ENCODE measurements around the gene SLTM. TPM values are rescaled to one million over a fixed set of nuclear protein-coding genes. Genes with fewer than 3 reads are reported as not detected.
"Not testable (repeated sequence)": the region's sequence is repeated elsewhere in the genome, so short reads cannot be mapped to it uniquely, and the experiment has no call there.

SLTM gene
- total and polyA plus RNA-seq, 3 experiments from 2014 or later = 91.5 to 113 (median 111) TPM

DNA sequence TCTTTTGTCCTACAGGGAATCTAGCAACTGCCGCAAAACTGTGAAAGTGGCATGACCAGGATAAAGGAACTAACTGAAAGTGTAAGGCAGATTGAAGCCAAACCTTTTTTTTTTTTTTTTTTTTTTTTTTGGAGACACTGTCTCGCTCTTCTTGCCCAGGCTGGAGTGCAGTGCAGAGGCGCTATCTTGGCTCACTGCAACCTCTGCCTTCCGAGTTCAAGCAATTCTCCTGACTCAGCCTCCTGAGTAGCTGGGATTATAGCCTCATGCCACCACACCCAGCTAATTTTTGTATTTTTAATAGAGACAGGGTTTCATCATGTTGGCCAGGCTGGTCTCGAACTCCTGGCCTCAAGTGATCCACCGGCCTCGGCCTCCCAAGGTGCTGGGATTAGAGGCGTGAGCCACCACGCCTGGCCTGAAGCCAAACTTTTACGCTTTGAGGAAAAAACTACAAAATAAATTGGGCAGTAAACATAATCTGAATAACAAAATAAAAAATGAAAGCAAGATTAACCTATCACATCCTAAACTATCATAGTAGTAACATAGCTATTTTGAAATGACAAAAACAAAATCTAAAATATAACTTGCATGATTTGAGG lies 9.7 kb downstream of the SLTM start:
- H3K27me3 Mint-ChIP-seq = no peaks in the 10 kb centered on the region
- ChIA-PET POLR2A (no interaction called here), CTCF (no interaction called here)
- Histone ChIP-seq H3K36me3 (ENCODE audit: insufficient read depth, low read length) (no peaks in the 10 kb centered on the region), H3K4me3 (ENCODE audit: low read length) (no peak overlapping the region), H3K9me3 (ENCODE audit: low read length) (no peaks in the 10 kb centered on the region), H3K27ac (ENCODE audit: low read depth, low read length) (no peak overlapping the region), H3K27me3 (ENCODE audit: insufficient read depth, low read length, poor library complexity, severe bottlenecking) (no peaks in the 10 kb centered on the region), H3K4me1 (ENCODE audit: insufficient read depth, low read length) (peaks cover 34% of the 10 kb centered on the region)
- DNase-seq = no peak
- H3K27ac Mint-ChIP-seq = peak overlapping the region in 3 of 8 donors; percentile 39 to 73 (median 55)
- peak overlapping the region in 2 of 7 donors; percentile 1 to 79 for H3K4me3 Mint-ChIP-seq
- H3K4me1 Mint-ChIP-seq = peaks cover 36 to 63% (median 55%) of the 10 kb centered on the region in 3 donors
- no peaks in the 10 kb centered on the region for H3K9me3 Mint-ChIP-seq
- H3K36me3 Mint-ChIP-seq = peaks cover 0 to 62% (median 3%) of the 10 kb centered on the region in 3 donors

GRCh38 chr15:58923284-58923683 lies 10.2 kb downstream of the SLTM start:
- peaks cover 35% of the 10 kb centered on the region for H3K4me1 ChIP-seq (ENCODE audit: insufficient read depth, low read length)
- H3K4me3 ChIP-seq (ENCODE audit: low read length) = no peak overlapping the region
- H3K27ac Mint-ChIP-seq = peak overlapping the region in 2 of 8 donors; percentile 39 to 71
- H3K27ac ChIP-seq (ENCODE audit: low read depth, low read length) = no peak overlapping the region
- peaks cover 38 to 62% (median 58%) of the 10 kb centered on the region in 3 donors for H3K4me1 Mint-ChIP-seq
- no peak for DNase-seq
- ChIA-PET POLR2A (no interaction called here), CTCF (no interaction called here)
- H3K36me3 Mint-ChIP-seq = peaks cover 0 to 61% (median 3%) of the 10 kb centered on the region in 3 donors
- peak overlapping the region in 1 of 7 donors; percentile 1 for H3K4me3 Mint-ChIP-seq
- no peaks in the 10 kb centered on the region for H3K9me3 Mint-ChIP-seq
- H3K36me3 ChIP-seq (ENCODE audit: insufficient read depth, low read length) = no peaks in the 10 kb centered on the region
- H3K27me3 Mint-ChIP-seq = no peaks in the 10 kb centered on the region
- H3K27me3 ChIP-seq (ENCODE audit: insufficient read depth, low read length, poor library complexity, severe bottlenecking) = no peaks in the 10 kb centered on the region
- H3K9me3 ChIP-seq (ENCODE audit: low read length) = no peaks in the 10 kb centered on the region

DNA sequence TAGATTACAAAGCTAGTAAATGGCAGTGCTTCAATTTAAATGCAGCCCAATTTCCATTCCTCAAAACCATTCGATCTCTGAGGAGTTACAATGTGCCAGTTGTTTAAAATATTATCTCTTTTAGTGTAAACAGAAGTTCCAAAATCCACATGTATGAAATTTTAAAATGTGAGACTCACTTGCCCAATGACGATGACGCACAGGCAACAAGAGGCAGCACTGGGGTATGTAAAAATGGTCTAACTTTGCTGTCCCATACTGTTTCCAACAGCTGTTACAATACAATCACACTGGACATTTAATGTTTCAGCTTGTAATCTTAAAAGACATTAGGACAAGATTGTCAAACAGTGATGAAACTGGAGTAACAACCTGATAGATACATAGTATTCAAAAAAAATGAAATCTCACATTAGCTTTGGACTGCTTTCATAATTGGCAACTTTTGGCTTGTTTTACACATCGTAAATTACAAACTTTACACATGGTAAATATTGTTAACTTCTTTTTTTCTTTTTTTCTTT lies 12.2 kb downstream of the SLTM start:
- POLR2A ChIA-PET = no interaction called here
- no peak overlapping the region for H3K27ac ChIP-seq (ENCODE audit: low read depth, low read length)

GRCh38 chr15:58920447-58920846 lies 13.0 kb downstream of the SLTM start:
- H3K4me3 ChIP-seq (ENCODE audit: low read length); H3K27ac ChIP-seq (ENCODE audit: low read depth, low read length); POLR2A ChIA-PET; DNase-seq; H3K36me3 ChIP-seq (ENCODE audit: insufficient read depth, low read length); H3K27me3 ChIP-seq (ENCODE audit: insufficient read depth, low read length, poor library complexity, severe bottlenecking); H3K9me3 ChIP-seq (ENCODE audit: low read length); H3K27me3 Mint-ChIP-seq; H3K27ac Mint-ChIP-seq; CTCF ChIA-PET; H3K9me3 Mint-ChIP-seq; H3K4me3 Mint-ChIP-seq: not testable (repeated sequence)
- H3K36me3 Mint-ChIP-seq = peaks cover 3 to 55% (median 9%) of the 10 kb centered on the region in 3 donors
- H3K4me1 ChIP-seq (ENCODE audit: insufficient read depth, low read length) = peaks cover 30% of the 10 kb centered on the region
- H3K4me1 Mint-ChIP-seq = peaks cover 43 to 66% (median 63%) of the 10 kb centered on the region in 3 donors

More for the DNA sequence above, 12.2 kb downstream of the SLTM start:
- no peaks in the 10 kb centered on the region for H3K9me3 Mint-ChIP-seq
- Histone ChIP-seq H3K9me3 (ENCODE audit: low read length) (no peaks in the 10 kb centered on the region), H3K36me3 (ENCODE audit: insufficient read depth, low read length) (no peaks in the 10 kb centered on the region), H3K4me3 (ENCODE audit: low read length) (no peak overlapping the region), H3K27me3 (ENCODE audit: insufficient read depth, low read length, poor library complexity, severe bottlenecking) (no peaks in the 10 kb centered on the region), H3K4me1 (ENCODE audit: insufficient read depth, low read length) (peaks cover 38% of the 10 kb centered on the region)
- peaks cover 0 to 56% (median 4%) of the 10 kb centered on the region in 3 donors for H3K36me3 Mint-ChIP-seq
- peak overlapping the region in 2 of 8 donors; percentile 6 to 63 for H3K27ac Mint-ChIP-seq
- no peak for DNase-seq
- no peak overlapping the region for H3K4me3 Mint-ChIP-seq
- H3K4me1 Mint-ChIP-seq = peaks cover 47 to 66% (median 64%) of the 10 kb centered on the region in 3 donors
- CTCF ChIA-PET = interaction anchor here (1.4 kb wide), 1 partner anchor 217 kb away, joined by 3 read pairs; no protein-coding TSS in a partner anchor
- no peaks in the 10 kb centered on the region for H3K27me3 Mint-ChIP-seq

- H3K27me3 Mint-ChIP-seq = no peaks in the 10 kb centered on the region
These were observed 14.2 kb downstream of the SLTM start for GRCh38 chr15:58919232-58919631.

GRCh38 chr15:58918239-58918638 lies 15.2 kb downstream of the SLTM start:
- Histone ChIP-seq H3K4me1 (ENCODE audit: insufficient read depth, low read length) (peaks cover 15% of the 10 kb centered on the region), H3K27me3 (ENCODE audit: insufficient read depth, low read length, poor library complexity, severe bottlenecking) (no peaks in the 10 kb centered on the region), H3K9me3 (ENCODE audit: low read length) (no peaks in the 10 kb centered on the region), H3K27ac (ENCODE audit: low read depth, low read length) (no peak overlapping the region), H3K36me3 (ENCODE audit: insufficient read depth, low read length) (peaks cover 11% of the 10 kb centered on the region), H3K4me3 (ENCODE audit: low read length) (no peak overlapping the region)
- H3K27me3 Mint-ChIP-seq = no peaks in the 10 kb centered on the region
- H3K4me3 Mint-ChIP-seq = no peak overlapping the region
- POLR2A ChIA-PET = no interaction called here
- peaks cover 42 to 62% (median 56%) of the 10 kb centered on the region in 3 donors for H3K4me1 Mint-ChIP-seq
- peak overlapping the region in 2 of 8 donors; percentile 29 to 37 for H3K27ac Mint-ChIP-seq
- no peak for DNase-seq
- H3K36me3 Mint-ChIP-seq = peaks cover 7 to 60% (median 18%) of the 10 kb centered on the region in 3 donors
- CTCF ChIA-PET = interaction anchor here (1.8 kb wide), 1 partner anchor 690 kb away, joined by 4 read pairs; no protein-coding TSS in a partner anchor
- H3K9me3 Mint-ChIP-seq = no peaks in the 10 kb centered on the region

More at GRCh38 chr15:58919232-58919631, 14.2 kb downstream of the SLTM start:
- H3K4me3 ChIP-seq (ENCODE audit: low read length) = no peak overlapping the region
- ChIA-PET POLR2A (interaction anchor here (0.5 kb wide), 1 partner anchor 43 kb away, joined by 3 read pairs; no protein-coding TSS in a partner anchor), CTCF (no interaction called here)
- Mint-ChIP-seq H3K4me3 (no peak overlapping the region), H3K36me3 (peaks cover 7 to 58% (median 12%) of the 10 kb centered on the region in 3 donors), H3K9me3 (no peaks in the 10 kb centered on the region), H3K27ac (no peak overlapping the region), H3K4me1 (peaks cover 44 to 62% (median 59%) of the 10 kb centered on the region in 3 donors)
- peaks cover 6% of the 10 kb centered on the region for H3K36me3 ChIP-seq (ENCODE audit: insufficient read depth, low read length)
- H3K27me3 ChIP-seq (ENCODE audit: insufficient read depth, low read length, poor library complexity, severe bottlenecking) = no peaks in the 10 kb centered on the region
- no peak overlapping the region for H3K27ac ChIP-seq (ENCODE audit: low read depth, low read length)
- DNase-seq = no peak
- no peaks in the 10 kb centered on the region for H3K9me3 ChIP-seq (ENCODE audit: low read length)
- H3K4me1 ChIP-seq (ENCODE audit: insufficient read depth, low read length) = peaks cover 22% of the 10 kb centered on the region

DNA sequence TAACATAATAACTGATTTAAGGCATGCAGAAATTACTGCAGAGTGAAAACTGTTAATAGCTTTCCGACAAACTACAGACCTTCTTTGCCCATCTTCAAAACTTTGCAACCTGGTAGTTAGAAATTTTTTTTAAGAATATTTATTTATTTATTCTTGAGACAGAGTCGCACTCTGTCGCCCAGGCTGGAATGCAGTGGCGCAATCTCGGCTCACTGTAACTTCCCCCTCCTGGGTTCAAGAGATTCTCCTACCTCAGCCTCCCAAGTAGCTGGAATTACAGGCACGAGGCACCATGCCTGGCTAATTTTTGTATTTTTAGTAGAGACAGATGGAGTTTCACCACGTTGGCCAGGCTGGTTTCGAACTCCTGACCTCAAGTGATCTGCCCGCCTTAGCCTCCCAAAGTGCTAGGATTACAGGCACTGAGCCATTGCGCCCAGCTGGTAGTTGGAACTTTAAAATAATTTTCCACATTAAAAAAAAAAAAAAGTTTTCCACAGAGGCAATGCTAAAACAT lies 15.8 kb downstream of the SLTM start:
- H3K9me3 Mint-ChIP-seq; H3K27me3 Mint-ChIP-seq; H3K27ac ChIP-seq (ENCODE audit: low read depth, low read length); H3K4me3 ChIP-seq (ENCODE audit: low read length); H3K9me3 ChIP-seq (ENCODE audit: low read length); DNase-seq; H3K4me3 Mint-ChIP-seq; H3K4me1 ChIP-seq (ENCODE audit: insufficient read depth, low read length); H3K27me3 ChIP-seq (ENCODE audit: insufficient read depth, low read length, poor library complexity, severe bottlenecking): not testable (repeated sequence)
- POLR2A ChIA-PET = interaction anchor here (0.6 kb wide), 1 partner anchor 122 kb away, joined by 3 read pairs; no protein-coding TSS in a partner anchor
- peaks cover 7 to 59% (median 18%) of the 10 kb centered on the region in 3 donors for H3K36me3 Mint-ChIP-seq
- H3K27ac Mint-ChIP-seq = peak overlapping the region in 2 of 8 donors; percentile 2 to 47
- CTCF ChIA-PET = interaction anchor here (1.8 kb wide), 1 partner anchor 690 kb away, joined by 4 read pairs; no protein-coding TSS in a partner anchor
- H3K36me3 ChIP-seq (ENCODE audit: insufficient read depth, low read length) = peaks cover 11% of the 10 kb centered on the region
- H3K4me1 Mint-ChIP-seq = peaks cover 39 to 58% (median 50%) of the 10 kb centered on the region in 3 donors

GRCh38 chr15:58916962-58917361 lies 16.5 kb downstream of the SLTM start:
- H3K36me3 ChIP-seq (ENCODE audit: insufficient read depth, low read length) = peaks cover 11% of the 10 kb centered on the region
- H3K4me3 Mint-ChIP-seq = no peak overlapping the region
- no peak for DNase-seq
- no peaks in the 10 kb centered on the region for H3K27me3 Mint-ChIP-seq
- ChIA-PET CTCF (interaction anchor here (0.7 to 1.8 kb wide), 2 partner anchors 11 to 689 kb away, joined by 3 to 4 read pairs; no protein-coding TSS in a partner anchor), POLR2A (no interaction called here)
- H3K4me3 ChIP-seq (ENCODE audit: low read length) = no peak overlapping the region
- no peaks in the 10 kb centered on the region for H3K9me3 Mint-ChIP-seq
- no peaks in the 10 kb centered on the region for H3K27me3 ChIP-seq (ENCODE audit: insufficient read depth, low read length, poor library complexity, severe bottlenecking)
- H3K4me1 Mint-ChIP-seq = peaks cover 39 to 58% (median 50%) of the 10 kb centered on the region in 3 donors
- H3K27ac ChIP-seq (ENCODE audit: low read depth, low read length) = no peak overlapping the region
- no peaks in the 10 kb centered on the region for H3K9me3 ChIP-seq (ENCODE audit: low read length)
- H3K4me1 ChIP-seq (ENCODE audit: insufficient read depth, low read length) = peaks cover 9% of the 10 kb centered on the region
- H3K27ac Mint-ChIP-seq = peak overlapping the region in 1 of 8 donors; percentile 2
- peaks cover 7 to 65% (median 18%) of the 10 kb centered on the region in 3 donors for H3K36me3 Mint-ChIP-seq
